ENCODE data around the gene ADAMTSL4.
"Not testable (repeated sequence)": the region's sequence is repeated elsewhere in the genome, so short reads cannot be mapped to it uniquely, and the experiment has no call there.

The ADAMTSL4 gene

DNA sequence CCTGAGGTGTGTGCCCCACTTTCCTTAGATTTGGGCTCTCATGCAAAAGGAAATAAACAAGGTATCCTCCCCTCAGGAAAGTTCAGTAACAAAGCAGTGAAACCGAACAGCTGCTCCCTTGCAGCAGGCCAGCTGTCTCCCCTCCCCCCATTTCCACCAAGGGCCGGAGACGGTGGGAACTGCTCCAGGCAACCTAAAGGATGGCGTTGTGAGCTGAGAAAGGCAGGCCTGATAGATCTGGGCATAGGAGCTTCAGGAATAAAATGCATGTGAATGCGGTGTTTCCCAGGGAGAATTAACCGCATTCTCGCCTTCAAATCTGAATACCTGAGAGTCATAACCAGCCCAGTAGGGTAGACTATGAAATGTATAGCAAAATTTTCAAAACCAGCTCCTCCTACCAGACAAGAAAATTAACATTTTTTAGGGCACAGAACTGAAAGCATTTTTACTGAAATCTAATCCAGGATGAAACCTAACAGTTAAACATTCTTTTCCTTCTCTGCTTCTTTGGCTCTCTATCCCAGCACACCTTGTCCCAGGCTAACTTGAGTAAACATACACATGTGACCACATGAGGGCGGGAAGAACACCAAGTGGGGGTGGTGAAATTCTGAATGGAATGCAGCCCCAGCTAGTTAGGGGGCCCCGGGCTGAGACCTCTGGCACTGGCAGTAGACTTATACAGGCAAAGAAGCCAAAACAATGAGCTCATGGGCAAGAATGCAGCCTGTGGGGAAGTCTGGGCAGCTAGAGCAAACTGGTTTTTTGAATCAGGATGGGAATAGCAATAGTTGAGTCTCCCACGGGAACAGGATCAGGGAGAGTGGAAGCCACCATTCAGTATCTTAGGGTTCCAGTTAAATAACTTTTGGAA is 18.7 kb downstream of the ADAMTSL4 start:
- peak; percentile 63 for DNase-seq

DNA sequence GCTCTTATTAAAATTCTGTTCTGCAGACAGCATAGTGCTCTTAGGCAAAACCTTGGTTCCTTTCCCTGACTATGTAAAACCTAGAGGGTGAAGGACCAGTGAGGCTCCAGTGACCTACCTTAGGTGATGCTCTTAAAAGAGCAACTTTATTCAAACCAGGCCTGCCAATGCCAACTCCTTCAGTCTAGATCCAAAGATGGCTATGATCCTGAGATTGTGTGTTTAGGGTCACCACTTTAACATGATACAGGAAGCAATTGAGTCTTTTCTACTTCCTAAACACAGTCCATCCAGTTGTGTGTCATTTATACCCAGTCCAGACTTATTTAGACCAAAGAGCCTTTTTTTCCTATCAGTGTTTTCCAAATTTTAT is 19.4 kb downstream of the ADAMTSL4 start:
- DNase-seq, result peak; percentile 55

DNA sequence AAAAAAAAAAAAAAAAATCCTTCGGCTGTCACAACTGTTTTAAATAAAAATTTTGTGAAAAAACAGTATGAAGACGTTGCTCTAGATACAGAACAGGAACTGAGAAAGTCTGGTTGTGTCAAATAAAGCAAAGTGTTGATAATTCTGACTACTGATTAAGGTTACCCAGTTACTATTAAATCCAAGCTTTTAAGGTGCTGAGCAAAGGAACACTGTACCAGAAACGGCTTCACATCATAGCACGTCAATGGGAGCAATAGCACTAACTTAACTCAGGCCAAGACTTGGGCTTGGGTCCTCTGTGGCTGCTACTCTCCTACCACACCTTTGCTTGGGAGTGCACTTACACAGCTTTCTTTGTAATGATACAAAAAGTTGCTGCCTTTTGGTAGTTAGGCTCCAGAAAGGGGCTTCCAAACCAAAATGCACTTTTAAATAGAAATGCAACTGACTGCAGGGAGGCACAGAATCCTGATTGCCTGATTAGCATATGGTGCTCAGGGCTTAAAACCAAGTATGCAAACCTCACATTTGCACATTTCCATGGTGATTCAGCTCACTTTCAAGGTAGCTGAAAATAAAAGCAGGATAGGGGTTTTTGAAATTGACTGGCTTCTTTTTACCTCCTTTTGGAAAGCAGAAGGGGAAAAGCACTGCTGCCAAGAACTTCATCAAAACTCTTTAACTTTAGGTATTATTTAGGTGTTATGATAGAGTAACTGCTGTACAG is 23.9 kb downstream of the ADAMTSL4 start:
- peak; percentile 38 for DNase-seq

DNA sequence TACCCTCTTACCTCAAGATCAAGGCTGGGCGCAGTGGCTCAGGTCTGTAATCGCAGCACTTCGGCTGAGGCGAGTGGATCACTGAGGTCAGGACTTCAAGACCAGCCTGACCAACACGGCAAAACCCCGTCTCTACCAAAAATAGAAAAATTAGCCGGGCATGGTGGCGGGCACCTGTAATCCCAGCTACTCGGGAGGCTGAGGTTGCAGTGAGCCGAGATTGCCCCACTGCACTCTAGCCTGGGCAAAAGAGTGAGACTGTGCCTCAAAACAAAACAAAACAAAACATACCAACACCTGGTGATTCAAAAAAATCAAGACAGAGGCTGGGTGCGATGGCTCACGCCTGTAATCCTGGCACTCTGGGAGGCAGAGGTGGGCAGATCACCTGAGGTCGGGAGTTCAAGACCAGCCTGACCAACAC is 24.5 kb downstream of the ADAMTSL4 start:
- peak; percentile 44 for DNase-seq

DNA sequence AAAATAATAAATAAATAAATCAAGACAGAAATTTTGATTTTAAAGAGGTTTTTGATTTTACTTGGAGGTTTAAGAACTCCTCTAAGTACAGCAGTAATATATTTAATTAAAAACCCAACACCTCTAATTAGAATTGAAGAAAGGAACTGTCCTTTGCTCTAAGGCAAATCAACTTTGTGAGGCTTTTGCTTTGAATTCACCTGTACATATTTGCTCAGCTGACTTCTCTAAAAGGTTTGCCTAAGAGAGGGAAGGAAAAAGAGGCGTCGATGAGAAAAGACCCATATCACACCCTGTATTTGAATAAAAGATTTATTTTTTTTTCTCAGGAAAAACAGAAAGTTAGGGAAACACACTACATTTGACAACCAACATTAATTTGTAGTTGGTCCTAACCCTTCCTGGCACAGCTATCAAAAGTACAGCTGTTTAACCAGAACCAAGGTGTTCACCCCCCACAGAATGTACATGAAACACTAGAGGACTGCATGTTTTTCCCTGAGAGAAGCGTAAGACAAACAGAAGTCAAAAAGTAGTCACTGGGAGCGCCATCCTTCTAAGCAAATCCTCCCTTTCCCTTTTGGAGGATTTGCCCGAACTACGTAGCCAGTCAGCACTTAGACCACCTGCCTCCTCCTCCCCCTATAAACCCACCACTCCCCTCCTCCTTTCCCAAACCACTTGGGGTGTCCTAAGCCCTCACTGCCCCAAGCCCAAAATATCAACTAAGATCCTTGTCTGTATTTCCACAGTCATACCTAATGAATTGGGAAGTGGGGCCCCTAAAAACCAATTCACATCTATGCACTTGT is 25.3 kb downstream of the ADAMTSL4 start:
- peak; percentile 39 for DNase-seq

DNA sequence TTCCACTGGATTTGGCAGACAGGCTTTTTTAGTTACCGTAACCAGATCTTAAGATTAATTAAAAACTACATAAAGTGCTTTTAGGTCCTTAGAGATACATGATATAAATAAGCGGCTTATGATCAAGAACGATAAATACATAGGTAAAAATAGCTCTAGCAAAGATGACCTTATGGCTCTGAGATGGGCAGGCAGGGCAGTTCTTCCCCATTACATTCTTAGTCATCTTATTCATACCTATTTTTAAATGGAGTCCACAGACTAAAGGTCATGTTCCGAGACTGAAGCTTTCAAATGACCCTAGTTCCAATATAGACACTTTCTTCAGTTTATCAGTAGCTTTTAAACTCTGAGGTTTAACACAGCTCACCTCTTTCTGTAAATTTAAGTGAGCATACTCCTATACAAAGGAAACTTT is 25.9 kb downstream of the ADAMTSL4 start:
- peak; percentile 24 for DNase-seq

DNA sequence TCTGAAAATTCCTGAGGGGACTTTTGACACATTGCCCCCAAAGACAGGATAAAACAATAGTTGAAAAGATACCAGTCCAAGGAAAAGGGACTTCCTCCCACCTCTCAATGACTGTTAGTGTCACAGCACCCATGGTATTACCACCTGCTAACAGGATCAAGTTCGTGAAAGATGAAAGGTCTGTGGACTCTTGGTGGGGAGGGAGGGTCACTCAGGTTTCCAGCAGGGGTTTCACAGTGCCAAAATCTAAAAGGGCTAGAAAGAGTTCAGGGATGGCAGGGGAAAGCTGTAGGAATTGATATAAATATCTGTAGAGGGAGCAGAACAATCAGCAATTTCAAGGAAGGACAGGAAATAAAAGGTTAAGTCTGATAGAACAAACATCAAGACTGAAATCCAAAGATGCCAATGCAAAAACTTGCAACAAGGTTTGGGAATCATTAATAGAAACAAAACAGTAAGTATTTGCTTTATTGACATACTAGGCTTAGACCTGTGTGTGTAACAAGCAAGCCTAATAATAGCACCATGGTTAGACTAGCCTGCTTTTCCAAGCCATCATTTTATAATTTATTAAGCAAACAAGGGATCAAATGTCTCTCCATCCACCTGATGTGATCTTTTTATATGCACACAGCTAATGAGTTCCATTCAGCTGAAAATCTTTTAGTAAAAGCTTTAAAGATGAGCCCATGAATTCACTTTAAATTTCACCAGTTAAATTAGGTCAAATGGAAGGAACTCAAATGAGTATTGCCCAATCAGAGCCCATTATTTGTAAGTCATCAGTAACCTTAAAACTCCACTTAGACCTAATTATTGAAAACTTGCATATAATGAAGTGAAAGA is 26.5 kb downstream of the ADAMTSL4 start:
- peak; percentile 23 for DNase-seq

DNA sequence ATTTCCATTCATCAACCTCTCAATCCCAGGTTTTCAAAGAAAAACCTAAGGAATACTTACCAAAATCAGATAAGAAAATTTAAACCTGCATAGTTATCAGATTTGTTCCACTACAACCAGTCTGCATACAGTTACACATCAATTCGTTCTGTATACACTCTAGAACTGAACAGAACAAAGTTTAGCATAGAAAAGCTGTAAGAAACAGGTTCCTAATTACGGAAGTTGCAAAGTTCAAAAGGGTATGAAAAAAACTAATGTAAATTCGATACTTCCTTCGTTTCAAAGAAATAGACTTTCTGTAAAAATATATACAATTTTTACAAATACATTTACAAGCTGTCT is 27.1 kb downstream of the ADAMTSL4 start:
- DNase-seq, result peak; percentile 15

DNA sequence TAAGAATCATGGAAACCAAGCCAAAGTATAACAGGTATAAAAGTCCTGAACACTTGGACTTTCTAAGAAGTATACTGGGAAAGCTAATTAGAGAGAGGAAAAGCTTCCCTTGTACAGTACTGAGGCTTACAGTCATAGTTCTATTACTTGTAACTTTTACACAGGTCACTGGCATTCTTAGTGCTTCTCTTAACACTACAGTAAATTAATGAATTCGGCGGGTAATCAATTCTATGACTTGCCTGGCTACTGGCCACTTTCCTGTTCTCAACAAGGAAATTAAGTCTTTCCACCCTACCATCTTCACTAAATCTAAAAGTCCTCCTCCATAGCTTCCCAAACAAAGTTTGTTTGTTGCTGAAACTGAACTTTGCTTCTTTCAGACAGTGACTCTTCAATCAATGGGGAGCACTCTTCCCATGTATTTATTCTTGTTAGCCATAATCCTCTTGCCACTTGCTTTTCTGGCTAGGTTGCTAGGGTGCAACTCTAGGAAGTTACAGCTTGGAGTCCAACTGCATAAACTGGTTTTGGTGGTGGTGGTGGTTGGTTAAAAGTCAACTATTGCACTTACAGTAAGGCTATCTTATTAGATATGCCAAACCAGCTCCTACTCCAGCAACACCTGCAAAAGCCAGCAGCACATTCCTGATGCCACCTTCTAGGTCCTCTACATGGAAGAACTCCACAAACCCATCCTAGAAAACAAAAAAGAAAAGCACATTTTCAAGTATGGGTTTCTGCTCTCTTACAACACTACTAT is 27.8 kb downstream of the ADAMTSL4 start:
- DNase-seq, result peak; percentile 36

DNA sequence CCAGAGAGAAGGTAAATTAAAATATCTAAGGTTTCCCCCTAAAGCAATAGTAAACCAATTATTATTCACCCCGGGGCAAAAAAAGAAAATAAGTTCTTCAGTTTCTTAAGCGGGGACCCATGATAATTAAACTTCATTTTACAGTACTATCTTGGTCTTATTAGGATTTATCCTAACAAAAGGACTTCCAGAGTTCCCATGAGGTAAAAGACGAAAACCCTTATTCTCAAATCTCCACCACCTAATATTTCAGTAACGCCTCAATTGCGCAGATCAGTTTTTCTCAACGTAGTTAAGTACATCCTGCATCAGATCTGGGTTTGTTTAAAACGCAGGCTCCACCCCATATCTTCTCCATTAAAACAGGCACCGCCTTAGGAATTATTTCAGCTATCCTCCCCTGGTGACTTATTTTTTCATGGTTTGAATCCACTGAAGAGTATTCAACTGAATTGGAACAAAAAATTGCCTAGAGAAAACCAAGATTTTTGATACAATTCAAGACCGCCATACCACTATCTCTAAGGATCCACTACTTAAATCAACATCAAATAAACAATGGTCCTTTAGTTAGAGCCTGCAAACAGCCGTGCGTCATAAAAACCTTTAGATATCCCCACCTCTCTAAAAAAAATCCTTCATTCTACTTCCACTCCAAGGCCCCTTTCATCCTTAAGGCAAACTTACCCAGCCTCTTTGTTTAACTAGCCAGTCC is 28.5 kb downstream of the ADAMTSL4 start:
- DNase-seq, result peak; percentile 57

DNA sequence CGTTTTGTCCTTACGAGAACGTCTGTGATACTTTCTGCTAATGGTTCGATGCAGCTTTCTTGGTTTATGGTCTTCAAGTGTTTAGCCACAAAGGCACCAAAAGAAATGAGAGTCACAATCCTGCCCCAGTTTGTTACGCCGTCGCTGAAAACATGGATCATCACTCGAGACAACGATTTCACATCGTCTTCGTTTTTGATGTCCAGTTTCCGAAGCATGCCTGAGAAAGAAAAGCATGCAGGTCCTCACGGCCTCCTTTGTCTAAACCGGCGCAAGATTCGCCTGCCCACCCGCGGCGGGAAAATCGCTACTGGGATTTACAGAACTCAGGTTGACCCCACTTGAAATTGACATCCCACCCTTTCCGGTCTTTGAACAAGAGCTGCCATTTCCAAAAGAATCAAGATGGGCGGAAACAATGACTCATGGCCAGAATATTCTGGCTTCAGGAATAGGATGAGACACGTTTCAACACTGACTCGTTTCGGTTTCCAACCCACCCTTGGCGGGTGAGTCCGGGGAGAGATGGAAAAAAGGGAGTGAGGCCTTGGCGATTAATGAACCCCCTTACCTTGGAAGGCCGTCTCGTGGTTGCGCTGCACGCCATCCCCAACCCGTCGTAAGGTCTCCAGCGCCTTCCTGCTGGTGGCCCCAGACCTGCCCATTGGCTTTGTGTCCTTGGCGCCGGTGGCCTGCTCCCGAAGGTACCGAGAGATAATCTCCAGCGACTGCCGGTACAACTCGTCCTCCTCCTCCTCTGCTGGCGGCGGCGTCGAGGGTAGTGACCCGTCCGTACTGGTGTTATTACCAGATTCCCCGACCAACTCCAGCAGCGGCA is 29.3 kb downstream of the ADAMTSL4 start:
- DNase-seq, result peak; percentile 55

DNA sequence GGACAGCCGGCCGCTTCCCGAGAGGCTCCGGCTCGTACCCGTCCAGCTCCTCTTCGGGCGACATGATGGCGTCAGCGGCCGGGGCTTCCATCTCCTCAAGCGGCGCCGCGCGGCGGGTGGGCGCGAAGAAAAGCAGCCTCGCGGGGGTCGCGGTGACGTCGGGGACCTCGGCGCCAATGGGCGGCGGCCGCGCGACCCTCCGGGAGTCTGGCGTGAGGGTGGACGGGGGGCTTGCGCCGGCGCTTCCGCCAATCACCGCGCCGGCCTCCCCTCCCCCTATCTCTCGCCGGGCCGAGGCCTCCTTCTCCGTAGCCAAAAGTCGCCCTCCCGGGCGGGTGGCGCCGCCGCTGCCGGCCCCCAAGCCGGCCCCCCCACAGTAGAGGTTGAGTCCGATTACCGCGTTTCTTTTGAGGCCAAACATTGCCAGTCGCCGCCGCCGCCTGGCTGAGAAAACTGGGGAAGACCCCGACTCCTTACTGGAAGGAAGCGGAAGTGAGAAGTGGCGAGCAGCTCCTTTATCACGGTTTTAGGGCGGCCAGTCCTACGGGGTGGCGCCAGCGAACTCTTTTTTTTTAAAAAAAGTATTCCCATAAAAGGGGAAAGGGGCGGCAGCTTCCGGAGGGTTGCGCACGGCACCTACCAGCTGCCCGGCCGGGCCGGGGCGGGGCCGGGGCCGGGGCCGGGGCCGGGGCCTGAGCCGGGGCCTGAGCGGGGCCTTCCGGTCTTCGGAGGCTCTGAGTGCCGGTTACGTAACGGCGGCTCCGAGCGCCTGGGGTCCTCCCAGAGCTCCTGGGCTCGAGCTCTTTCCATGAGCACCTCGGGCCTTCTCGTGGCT is 30.1 kb downstream of the ADAMTSL4 start, which contains the start of gene MCL1:
Gene MCL1, minus strand, starts transcription at position 501 of the 835 bp plus-strand sequence. Its CDS starts 80 bp downstream, at position 421.
- peak; percentile 94 for DNase-seq

DNA sequence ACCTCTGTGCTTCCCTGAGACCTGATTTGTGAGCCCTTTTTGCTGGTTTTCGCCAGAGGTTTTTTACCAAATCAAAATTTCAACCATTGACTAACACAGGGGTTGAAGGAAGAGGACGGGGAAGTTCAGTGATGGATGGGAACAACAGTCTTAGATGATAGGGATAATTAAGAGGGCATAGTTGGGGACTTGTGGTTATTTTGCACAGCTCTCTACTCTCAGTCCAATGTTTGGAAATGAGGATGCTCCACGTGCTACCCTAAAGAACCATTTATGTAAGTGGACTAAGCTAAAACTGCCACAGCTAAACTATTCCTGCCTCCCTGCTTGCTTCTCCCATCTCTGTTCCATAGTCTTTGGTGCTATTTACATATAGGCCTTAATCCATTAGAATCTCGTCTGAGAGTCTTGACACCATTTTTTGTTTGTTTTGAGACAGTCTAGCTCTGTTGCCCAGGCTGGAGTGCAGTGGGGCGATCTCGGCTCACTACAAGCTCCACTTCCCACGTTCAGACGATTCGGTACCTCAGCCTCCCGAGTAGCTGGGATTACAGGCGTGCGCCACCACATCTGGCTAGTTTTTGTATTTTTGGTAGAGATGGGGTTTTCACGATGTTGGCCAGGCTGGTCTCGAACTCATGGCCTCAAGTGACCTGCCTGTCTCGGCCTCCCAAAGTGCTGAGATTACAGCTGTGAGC is 30.9 kb downstream of the ADAMTSL4 start:
- DNase-seq, result no peak

DNA sequence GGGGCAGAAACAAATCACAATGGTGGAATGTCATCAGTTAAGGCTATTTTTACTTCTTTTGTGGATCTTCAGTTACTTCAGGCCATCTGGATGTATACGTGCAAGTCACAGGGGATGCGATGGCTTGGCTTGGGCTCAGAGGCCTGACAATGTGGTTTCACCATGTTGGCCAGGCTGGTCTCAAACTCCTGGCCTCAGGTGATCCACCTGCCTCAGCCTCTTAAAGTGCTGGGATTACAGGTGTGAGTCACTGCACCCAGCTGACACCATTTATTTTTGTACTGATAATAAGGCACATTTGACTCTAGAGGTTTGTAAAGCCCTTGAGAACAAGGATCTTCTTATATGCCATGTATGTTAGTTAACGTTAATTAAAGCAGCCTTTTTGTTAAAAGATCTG is 31.8 kb downstream of the ADAMTSL4 start:
- not testable (repeated sequence) for DNase-seq

DNA sequence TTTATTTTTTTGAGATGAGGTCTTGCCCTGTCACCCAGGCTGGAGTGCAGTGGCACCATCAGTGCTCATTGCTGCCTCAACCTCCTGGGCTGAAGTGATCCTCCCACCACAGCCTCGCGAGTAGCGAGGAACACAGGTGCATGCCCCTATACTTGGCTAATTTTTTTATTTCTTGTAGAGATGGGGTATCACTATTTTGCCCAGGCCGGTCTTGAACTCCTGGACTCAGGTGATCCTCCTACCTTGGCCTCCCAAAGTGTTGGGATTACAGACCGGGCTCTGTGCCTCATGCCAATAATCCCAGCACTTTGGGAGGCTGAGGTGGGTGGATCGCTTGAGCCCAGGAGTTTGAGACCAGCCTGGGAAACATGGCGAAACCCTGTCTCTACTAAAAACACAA is 32.2 kb downstream of the ADAMTSL4 start:
- not testable (repeated sequence) for DNase-seq

DNA sequence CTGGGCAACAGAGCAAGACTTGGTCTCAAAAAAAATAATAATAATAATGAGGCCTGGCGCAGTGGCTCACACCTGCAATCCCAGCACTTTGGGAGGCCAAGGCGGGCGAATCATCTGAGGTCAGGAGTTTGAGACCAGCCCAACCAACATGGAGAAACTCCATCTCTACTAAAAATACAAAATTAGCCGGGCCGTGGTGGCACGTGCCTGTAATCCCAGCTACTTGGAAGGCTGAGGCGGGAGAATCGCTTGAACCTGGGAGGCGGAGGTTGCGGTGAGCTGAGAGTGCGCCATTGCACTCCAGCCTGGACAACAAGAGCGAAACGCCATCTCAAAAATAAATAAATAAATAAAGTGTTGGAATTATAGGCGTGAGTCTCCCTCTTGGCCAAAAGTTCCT is 32.8 kb downstream of the ADAMTSL4 start:
- not testable (repeated sequence) for DNase-seq

DNA sequence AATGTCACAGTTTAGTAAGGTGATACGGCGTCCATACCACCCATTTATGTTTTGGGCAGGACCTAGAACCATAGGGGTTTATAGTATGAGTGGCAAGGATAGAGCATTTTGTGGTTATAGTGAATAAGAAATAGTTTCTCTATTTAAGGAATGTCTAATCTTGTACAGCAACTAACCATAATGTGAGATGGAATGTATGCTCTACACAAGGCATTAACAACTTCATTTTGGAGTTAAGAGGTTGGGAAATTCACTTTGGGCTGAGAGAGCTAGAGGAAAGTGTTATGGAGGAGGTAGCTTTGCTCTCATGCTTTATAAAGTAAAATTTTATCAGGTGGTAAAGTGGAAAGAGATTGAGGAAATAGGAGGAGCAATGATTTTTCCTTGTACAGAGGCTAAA is 33.2 kb downstream of the ADAMTSL4 start:
- DNase-seq, result no peak

Data from CD4-positive, alpha-beta T cell treated with Interleukin-12 subunit alpha and Interleukin-12 subunit beta, for 1 hour (primary cell).